T-helper 9 cell (primary cell): ENCODE measurements around the gene MMP24OS.
A peak's percentile ranks its signal among the peaks of the same experiment; 100 is the strongest.

Experiments used
- DNase-seq: peaks from one replicate; pipeline ENCODE4 v3.0.0-alpha.2; 2020

The MMP24OS gene

DNA sequence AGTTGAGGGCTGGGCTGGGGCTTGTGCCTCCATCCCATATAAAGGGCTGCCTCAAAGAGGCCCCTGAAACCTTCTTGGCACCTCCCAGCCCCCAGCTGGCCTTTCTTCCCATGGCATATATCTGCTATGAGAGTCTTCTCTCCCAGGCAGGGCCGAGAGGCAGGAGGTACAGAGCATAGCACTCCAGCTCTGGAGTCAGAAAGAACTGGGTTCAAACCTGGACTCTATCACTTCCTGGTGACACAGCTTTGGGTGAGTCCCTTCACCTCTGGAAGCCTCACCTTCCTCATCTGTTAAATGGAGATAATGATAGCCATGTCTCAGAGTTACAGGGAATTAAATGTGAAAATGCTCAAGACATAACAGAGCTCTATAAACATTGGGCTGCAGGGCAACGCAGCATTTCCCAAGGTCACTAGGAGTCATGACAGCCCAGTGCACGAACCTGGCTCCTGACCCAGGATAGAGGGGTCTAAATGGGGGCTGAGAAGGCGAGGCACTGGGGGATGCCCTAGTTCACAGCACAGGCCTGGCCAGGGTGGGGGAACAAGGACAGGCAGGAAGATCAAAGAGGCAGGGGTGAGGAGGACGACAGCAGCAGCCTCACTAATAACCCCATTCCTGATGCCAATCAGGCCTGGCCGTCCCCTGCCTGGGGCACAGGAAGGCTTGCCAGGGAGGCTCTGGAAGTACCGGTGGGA, 12.4 kb upstream of the MMP24OS start:
- DNase-seq = no peak

DNA sequence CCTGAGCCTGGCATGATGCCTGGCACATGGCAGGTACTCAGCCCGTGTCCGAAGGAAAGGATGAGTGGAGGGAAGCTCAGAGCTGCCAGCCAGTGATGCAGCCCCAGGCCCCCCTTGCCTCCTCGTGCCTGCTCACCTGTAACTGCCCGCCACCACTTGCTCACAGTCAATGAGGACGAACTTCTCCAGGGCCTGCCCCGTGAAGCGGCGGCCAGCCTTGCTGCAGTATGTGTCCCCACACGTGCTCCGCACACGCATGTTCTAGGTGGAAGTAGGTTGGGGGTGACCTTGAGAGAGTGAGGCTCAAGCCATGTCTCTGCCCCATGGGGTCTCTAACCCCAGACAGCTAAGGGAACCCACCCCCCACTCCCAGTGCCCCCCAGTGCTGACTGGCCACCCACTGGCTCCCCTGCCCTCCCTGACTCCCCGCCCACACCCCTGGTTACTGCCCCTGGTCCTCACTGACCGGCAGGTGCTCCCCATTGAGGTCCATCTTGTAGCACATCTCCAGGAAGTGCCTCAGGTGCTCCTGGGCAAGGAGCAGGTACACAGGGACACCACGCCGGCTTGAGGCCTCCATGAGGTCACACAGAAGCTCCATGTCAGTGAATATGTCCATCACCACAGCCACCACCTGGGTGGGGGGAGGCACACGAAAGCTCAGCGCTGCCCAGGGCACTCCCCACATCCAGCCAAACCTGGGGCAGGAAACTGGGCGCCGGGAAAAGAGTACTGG, 10.6 kb upstream of the MMP24OS start:
- no peak for DNase-seq

DNA sequence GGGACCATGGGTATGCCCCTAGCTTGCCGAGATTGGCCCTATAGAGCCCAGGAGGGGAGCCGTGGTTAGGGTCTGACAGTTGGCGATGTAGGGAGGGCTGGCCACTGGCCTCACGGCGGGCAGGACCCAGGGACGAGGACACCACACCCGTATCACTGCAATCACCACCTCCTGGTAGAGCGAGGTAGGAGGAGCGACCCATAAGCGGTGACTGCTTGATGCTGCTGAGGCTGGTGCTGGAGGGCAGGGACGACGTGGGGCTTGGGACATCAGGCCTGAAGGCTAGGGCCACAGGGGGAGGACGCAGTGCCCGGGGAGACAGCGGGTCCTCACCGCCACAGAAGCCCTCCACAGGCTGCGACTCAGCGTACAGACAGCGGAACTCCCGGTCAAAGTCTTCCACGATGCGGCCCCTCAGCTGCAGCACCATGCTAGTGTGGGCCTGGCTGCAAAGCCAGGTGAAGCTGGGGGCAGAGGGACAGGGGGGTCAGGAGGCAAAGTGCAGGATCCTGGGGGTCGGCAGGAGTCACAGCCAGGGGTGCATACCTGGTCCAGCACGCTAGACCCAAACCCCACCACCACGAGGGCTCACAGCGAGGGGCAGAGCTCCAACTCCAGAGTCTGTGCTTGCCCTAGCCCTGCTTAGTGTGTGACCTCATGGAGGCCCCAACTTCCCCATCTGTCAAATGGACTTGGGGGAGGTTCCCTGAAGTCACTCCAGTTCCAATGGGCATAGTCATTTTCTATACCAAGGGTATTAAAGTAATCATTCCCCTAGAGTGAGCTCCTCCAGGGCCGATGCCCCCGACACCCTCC, 9.8 kb upstream of the MMP24OS start:
- no peak for DNase-seq

DNA sequence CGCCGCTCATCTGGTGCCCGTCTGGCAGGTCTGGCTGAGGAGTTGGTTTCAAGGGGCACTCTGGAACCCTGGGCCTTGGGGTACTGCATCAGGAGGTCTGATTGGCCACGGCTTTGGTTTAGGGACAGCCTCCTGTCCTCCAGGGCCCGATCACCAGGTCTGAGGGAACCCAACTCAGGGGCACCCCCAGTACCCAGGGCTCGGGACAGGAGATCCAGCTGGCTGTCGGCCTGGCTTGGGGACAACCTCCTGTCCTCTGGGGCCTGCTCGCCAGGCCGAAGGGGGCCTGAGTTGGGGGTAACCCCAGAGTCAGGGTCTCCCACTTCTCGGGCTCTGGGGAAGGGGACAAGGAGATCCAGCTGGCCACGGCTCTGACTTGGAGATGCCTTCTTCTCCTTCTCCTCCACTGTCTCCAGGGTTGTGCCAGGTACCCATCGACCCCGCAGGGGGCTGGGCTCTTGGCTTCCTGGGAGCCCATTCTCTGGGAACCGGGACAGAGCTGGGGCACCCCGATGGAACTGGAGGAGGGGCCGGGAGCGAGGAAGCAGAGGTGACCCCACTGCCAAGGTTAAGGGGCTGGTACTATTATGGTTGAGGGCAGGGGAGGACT, 9.1 kb upstream of the MMP24OS start:
- no peak for DNase-seq

DNA sequence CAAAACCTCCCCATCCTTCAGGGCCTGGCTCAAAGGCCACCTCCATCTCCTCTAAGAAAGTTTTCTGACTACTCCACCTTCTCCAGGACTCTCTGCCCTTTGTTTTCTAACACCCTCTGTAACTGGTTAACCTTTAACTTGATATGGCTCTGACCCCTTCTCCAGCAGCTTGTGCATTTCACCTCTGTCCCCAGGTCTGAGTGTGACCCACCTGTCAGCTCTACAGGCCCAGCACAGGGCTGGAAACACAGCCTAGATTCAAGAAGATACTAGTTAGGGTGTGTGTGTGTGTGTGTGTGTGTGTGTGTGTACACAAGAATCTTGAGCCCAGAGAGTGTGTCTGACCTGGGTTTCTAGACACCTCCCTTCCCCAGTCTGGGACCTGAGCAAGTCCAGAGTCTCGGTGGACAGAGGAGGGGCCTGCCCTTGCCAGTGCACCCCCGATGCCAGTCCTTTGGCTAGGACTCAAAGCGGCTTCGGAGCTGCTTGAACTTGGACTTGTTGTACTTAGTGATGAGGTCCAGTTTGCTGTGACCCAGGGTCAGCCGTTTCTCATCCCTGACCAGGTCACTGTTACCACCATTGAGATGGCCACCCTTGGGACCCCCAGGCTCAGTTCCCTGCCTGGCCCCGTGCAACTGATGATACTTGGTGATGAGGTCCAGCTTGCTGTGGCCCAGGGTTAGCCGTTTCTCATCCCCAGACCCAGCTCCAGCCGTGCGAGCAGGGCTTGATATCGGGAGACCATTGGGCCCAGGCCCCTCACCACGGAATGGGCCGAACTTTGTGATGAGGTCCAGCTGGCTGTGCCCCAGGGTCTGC, 8.4 kb upstream of the MMP24OS start:
- DNase-seq = no peak

DNA sequence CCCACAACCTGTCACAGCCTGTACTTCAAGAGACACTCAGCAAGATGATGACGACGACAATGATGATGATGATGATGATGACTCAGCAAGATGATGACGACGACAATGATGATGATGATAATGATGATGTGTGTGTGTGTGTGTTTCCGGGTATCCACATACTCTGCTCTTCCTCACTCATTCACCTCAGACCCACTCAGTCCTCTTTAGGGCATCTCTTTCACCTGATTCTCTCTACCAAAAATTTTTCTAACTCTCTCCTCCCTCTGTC, 7.8 kb upstream of the MMP24OS start:
- DNase-seq = no peak

DNA sequence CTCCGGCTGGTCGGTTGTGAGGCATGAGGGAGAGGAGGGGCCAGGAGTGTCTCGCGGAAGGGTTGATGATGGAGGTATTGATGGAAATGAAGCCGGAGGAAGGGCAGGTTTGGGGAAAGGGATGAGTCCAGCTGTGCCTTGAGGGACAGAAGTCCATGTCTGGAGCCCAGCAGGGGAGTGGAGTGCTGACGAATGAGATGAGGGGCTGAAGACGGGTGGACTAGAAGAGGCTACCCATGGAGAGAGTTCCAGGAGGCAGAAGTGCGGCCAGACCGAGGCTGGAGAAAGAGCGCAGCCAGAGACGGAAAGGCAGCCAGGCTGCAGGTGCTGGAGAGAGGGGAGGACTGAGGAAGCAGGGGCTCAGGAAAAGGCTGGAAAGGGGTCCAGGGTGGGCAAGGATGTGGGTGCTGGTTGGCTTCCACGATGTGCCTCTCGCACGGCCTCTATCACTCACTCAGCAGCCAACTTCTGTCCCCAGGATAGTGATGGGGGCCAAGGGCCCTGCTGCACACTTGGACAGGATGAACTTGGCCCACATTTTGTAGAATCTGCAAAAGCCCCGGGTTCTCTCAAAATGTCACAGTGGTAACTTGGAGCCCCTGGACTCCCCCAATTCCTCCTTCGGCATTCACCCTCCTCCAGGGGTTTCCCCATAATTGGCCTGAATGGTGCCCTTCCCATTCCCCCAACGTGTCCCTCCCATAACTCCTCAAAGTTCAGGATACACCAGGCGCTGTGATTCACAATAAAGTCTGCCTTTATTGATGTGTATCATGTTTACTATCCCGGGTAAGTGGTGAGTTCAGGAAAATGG, 7.3 kb upstream of the MMP24OS start:
- DNase-seq = no peak

DNA sequence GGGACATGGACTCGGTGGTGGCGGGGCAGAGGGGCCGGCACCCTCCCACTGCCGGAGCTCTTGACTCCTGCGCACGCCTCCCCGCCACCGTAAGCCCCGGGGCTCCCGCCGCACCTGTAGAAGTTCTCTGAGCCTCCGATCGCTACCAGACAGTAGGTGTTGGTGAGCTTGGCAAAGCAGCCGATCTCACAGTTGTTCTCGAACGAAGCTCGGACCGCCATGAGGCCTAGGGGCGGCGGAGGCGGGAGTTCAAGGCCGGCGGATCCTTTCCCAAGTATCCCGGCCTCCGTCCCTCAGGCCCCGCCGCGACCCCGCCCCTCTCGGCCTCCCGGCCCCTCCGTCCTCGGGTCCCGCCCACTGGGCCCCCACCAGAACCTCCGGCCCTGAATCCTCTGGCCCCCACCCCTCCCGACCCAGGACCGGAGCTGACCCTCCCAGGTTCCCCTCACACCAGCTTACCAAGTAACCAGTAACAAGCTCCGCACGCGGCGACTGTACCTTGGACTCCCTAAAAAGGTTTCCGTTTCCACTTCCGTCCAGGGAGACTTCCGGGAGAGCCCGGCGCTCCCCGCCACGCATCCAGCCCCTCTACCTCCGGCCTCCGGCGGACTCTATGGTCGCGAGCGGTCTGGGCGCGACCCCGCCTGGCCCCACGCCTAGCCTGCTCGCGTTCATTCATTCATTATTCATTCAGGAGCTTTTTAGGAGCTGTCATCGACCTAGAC, 6.5 kb upstream of the MMP24OS start, which contains the start of gene EIF6:
EIF6 (minus strand) TSS at position 506 of the 725 bp plus-strand sequence; CDS start at position 221, 285 bp downstream.
- peak; percentile 42 for DNase-seq

DNA sequence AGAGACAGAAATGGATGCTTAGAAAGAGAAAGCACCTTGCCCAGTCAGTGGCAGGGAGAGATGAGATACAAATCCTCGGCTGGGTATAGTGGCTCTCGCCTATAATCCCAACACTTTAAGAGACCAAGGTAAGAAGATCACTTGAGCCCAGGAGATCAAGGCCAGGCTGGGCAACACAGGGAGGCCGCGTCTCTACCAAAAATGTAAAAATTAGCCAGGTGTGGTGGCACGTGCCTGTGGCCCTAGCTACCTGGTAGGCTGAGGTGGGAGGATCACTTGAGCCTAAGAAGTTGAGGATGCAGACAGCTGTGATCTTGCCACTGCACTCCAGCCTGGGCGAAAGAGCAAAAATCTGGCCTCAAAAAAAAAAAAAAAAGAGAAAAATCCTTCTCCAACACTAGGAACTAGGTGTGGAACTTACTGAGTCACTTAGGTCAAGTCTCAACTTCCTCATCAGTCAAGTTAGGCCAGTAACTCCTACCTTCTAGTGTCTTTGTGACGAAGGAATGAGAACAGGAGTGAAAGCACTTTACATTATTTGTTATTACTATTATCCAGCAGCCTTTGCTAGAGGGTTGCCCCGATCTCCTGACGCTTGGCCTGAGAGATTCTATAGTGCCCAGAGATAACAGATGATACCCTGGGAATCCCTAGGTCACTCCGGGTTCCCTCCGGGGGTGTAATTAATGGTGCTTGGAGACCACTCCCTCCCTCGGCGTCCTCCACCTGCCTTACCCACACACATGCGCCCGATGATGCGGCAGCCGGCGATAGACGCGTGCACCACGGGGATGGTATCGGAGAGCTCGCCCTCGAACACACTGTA, 5.7 kb upstream of the MMP24OS start:
- DNase-seq = no peak

DNA sequence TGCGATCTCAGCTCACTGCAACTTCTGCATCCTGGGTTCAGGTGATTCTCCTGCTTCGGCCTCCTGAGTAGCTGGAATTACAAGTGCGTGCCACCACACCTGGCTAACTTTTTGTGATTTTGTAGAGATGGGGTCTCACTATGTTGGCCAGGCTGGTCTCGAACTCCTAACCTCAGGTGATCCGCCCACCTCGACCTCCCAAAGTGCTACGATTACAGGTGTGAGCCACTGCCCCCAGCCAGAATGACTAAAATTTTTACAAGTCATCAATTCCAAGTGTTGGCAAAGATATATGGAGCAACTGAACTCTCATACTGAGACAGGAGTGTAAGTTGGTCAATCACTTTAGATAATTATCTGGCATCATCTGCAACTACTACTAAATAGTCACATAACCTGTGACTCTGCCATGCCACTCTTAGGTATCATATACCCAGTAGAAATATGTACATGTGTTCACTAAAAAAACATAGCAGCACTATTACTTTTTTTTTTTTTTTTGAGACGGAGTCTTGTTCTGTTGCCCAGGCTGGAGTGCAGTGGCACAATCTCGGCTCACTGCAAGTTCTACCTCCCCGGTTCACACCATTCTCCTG, 3.7 kb upstream of the MMP24OS start:
- no peak for DNase-seq

DNA sequence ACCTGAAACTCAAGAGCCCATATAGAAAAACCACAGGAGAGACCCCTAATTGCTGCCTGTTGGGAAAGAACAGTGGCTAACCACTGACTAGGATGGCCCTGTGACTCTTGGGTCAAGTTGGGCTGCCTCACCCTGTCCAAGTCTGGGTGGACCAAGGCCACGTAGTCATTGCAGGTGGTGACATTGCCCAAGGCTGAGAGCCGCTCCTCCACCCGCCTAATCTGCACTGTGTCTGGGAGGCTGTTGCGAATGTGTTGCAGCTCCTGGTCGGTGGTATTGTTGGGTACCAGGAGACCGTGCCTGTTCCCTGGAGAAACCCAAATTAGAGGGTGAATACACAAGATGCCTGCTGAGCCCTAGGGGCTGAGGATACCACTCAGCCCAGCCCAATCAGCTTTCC, 2.6 kb upstream of the MMP24OS start:
- no peak for DNase-seq

DNA sequence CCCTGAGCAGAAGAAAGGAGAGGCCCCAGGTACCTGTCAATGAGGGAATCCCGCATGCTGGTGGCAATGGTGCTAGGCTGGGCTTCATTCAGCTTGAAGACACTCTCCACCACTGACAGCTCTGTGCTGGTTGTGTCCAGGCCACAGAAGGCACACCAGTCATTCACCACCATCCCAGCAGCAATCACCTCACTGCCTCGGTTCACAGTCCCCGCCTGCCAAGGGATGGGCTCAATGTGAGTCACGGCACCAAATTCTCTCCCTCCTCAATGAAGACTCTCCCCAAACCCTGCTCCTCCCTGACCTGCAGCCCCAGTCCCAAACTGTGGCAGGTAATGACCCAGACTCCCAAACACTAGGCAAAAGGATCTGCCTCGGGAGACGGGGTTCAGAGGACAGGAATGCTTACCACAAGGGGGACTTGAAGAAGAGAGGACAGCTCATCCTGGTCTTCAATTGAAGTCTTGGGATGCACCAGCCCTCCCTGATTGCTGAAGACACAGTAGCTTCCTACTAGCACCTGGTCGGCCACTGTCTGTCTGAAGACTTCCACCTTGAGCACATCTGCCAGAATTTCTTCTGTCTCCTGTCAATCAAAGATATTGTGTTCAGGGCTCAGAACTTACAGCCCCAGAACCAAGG, 1.7 kb upstream of the MMP24OS start:
- no peak for DNase-seq

DNA sequence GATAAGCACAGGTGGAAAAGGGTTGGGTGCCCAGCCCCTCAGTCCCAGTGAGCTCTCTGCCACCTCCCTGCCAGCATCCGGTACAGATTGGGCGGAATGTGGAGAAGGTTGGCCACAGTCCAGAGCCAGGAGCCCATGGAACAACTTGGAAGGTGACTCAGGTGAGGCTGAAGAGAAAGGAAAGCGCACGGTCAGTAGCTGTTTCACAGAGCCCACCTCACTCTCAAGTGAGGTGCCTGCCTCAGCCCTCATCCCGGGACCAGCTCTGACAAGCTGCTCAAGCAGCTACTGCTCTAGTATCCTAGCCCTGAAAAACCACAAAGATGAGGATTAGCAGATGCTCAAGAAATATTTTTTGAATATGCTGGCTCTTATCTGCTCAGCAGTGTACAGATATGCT, 1.1 kb upstream of the MMP24OS start:
- DNase-seq = no peak

DNA sequence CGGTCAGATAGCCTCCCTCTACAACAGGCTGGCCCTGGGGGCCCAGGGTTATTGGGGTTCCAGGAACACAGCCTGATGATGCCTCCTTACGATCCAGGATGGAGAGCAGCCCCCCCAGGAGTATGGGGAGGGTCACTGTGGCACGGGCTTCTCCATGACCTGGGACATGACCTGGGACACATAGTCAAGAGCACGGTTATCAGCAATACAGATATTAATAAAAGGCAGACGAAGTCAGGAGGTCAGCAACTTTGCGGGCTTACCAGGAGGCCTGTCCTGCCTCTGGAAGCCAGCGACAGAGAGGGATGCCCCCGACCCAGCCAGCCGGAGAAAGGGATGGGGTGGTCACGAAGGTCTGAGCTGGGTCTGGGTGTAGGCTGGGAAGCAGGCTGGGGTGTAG, 795 bp downstream of the MMP24OS start:
- DNase-seq = no peak

DNA sequence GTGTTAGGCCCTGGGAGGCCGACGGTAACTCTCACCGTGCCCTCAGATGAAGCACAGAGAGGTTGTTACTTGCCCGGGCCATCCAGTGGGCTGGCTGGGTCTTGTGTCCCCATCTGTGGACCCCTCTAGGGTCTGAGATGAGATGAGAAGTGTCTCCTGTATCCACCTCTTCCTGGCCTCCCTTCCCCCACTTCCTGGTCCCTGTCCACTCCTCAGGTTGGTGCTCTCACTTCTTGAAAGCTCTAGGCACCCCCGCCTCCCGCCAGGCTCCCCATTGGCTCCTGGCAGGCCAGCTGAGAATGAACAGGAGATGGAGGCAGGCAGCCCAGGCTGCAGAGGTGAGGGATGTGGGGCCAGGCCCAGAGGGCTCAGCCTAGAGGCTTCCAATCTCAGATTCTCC, 1.5 kb downstream of the MMP24OS start:
- no peak for DNase-seq

DNA sequence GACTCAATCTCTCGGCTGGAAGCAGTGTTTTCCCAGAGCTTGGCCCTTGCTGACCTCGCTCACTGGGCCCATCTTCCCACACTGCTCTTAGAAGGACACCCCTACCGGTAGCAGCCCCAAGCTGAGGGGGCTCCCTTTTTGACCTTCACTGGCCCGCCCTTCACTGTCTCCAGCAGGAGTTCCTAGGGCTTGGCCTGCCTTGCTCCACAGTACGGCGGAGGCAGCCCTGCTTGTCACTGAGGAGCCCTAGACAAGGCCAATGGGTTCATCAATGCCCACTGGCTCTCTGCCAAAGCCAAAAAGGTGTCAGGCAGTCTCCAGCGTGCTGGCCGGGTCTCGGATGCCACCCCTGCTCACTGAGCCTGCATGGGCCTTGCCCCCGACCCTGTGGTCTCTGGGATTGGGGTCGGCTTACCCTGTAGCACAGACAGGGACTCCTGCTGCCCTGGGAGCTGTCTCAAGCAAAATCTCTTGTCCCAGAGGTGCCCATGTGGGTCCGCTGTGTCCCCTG, 2.1 kb downstream of the MMP24OS start:
- DNase-seq = no peak

DNA sequence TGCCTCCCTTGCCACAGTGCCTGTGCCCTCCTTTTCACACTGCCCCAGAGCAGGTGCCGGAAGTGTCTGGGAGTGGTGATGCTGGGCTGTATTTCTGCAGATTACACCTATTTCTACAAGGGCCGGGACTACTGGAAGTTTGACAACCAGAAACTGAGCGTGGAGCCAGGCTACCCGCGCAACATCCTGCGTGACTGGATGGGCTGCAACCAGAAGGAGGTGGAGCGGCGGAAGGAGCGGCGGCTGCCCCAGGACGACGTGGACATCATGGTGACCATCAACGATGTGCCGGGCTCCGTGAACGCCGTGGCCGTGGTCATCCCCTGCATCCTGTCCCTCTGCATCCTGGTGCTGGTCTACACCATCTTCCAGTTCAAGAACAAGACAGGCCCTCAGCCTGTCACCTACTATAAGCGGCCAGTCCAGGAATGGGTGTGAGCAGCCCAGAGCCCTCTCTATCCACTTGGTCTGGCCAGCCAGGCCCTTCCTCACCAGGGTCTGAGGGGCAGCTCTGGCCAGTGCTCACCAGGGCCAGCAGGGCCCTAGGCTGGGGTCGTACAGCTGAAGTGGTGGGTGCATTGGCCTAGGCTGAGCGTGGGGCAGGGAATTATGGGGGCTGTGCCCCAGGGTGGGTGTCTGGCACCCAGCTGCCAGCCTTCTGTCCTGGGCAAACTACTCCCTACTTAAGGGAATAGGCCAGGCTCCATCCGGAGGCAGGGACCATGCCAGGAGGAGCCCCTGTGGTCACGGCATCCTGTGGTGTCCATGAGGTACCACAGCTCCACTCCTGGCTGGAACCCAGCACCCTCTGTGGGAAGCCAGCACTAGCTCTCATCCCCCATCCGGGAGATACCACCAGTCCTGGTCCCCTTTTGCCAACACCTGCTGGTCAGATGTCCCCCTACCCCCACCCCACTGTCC, 3.5 kb downstream of the MMP24OS start:
- DNase-seq = no peak
